SJSA1 (cell line): ENCODE results near the gene CTCF. TPM values are rescaled to one million over a fixed set of nuclear protein-coding genes. Genes with fewer than 3 reads are reported as not detected.

Source experiments
- DNase-seq, 2 experiments: peaks; one replicate each; pipeline ENCODE4 v3.0.0-alpha.2; 2015 to 2020; ENCODE audit warnings: low spot score in 2 of 2, low read depth in 1 of 2
- H3K27ac ChIP-seq: fragments of 250-450 bp; sonication (Bioruptor Pico); 2 replicates; pipeline ENCODE4 v1.5.1; 2020; ENCODE audit warnings: mild to moderate bottlenecking, moderate library complexity
- H3K27me3 ChIP-seq: fragments of 250-450 bp; sonication (Bioruptor Pico); replicated peaks from 2 replicates; pipeline ENCODE4 v1.5.1; 2020; ENCODE audit warnings: mild to moderate bottlenecking, moderate library complexity
- H3K36me3 ChIP-seq: fragments of 250-450 bp; sonication (Bioruptor Pico); 2 replicates; pipeline ENCODE4 v1.5.1; 2020; ENCODE audit warnings: mild to moderate bottlenecking
- H3K4me1 ChIP-seq: fragments of 250-450 bp; sonication (Bioruptor Pico); replicated peaks from 2 replicates; pipeline ENCODE4 v1.6.1; 2021; ENCODE audit warnings: mild to moderate bottlenecking
- H3K4me3 ChIP-seq: fragments of 250-450 bp; sonication (Bioruptor Pico); 2 replicates; pipeline ENCODE4 v1.5.1; 2020; ENCODE audit warnings: mild to moderate bottlenecking
- H3K9me3 ChIP-seq: fragments of 250-450 bp; sonication (Bioruptor Pico); replicated peaks from 2 replicates; pipeline ENCODE4 v1.5.1; 2020; ENCODE audit warnings: mild to moderate bottlenecking
- total RNA-seq: library from RNA; depleted of rRNA; stranded (reverse); fragments of >200 nt; shearing (Covaris generic); gene quantifications from 2 replicates; pipeline ENCODE4 v1.2.3, GENCODE V29; 2014; rRNA removed

CTCF gene
- total RNA-seq, 1 experiment from 2014 or later: 39.1 TPM

DNA sequence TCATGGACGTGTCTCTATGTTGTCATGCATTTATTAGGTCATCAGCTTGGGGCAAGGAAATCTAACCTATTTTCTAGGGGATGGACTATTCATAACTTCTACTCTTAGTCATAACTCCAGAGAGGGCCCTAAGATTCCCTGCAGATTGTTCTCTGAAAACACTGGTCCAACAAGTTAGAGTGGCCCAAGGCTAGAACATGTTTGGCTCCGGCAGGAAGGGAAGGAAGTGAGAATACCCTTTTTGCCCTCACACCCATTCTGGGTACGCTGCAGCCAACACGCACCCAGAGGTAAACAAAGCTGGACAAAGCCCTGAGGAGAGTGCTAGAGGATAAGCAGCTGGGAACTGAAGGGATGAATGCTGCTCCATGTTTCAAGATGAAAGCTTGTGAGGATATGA lies 114.2 kb downstream of the CTCF start:
- Histone ChIP-seq H3K27ac (no peak overlapping the region), H3K4me1 (no peaks in the 10 kb centered on the region), H3K9me3 (no peaks in the 10 kb centered on the region), H3K4me3 (no peak overlapping the region), H3K36me3 (no peaks in the 10 kb centered on the region), H3K27me3 (no peaks in the 10 kb centered on the region)
- DNase-seq: no peak

DNA sequence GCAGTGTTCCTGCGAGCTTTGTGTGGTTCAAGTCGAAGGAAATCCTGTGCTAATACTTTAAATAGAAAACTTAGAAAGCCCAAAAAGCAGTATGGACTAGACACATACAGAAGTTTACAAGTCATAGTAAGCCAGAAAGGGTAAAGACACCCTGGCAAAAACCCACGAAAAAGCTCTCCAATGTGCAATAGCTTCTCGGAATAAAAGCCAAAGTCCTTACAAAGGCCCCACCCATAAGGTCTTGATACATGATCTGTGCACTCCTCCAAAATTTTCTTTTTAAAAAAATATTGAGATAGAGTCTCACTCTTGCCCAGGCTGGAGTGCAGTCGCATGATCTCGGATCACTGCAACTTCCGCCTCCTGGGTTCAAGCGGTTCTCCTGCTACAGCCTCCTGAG lies 114.6 kb downstream of the CTCF start:
- Histone ChIP-seq H3K4me3 (no peak overlapping the region), H3K27me3 (no peaks in the 10 kb centered on the region), H3K9me3 (no peaks in the 10 kb centered on the region), H3K27ac (no peak overlapping the region), H3K4me1 (no peaks in the 10 kb centered on the region), H3K36me3 (no peaks in the 10 kb centered on the region)
- DNase-seq: no peak

DNA sequence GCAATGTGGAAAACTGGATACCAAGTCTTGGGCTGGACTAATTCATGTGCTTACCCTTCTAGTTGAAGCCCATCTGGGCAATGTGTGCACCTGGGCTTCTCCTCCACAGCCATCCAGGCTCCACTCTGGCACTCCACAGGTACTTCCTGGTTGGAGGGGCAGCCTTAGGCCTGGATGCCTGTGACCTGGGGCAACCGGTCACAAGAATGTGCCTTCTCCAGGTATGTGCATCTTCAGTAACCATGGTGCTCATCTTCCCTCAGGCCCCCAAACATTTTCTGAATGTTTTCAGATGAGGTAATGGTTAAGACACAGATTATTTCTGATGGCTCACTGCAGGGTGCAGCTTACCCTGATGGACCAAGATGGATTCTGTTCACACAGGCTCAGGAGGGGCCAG lies 115.4 kb downstream of the CTCF start:
- no peaks in the 10 kb centered on the region for H3K27me3 ChIP-seq
- no peak for DNase-seq
- no peaks in the 10 kb centered on the region for H3K36me3 ChIP-seq
- H3K4me3 ChIP-seq: no peak overlapping the region
- H3K4me1 ChIP-seq: no peaks in the 10 kb centered on the region
- H3K27ac ChIP-seq: no peak overlapping the region
- no peaks in the 10 kb centered on the region for H3K9me3 ChIP-seq

DNA sequence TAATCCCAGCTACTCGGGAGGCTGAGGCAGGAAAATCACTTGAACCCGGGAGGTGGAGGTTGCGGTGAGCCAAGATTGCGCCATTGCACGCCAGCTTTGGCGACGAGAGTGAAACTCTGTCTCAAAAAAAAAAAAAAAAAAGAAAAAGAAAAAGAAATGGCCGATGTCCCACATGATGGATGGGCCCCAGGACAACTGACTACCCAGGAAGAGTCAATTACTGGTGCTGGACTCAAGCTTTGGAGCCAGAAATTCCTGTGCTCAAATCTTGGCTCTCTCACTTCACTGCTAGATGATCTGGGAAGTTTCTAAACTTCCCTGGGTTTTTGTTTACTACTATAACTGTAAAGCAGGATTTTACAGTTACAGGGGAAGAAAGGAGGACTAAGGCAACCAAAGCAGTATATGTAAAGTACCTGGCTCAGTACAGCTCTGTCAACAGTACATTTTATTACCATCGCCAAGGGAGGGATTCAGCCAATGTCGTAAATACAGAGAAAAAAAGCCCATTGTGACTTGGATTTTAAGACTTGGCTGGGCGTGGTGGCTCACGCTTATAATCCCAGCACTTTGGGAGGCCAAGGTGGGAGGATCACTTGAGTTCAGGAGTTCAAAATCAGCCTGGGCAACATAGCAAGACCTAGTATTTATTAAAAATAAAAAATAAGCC lies 116.2 kb downstream of the CTCF start:
- Histone ChIP-seq H3K27me3 (no peaks in the 10 kb centered on the region), H3K4me3 (no peak overlapping the region), H3K4me1 (no peaks in the 10 kb centered on the region), H3K9me3 (no peaks in the 10 kb centered on the region), H3K27ac (no peak overlapping the region), H3K36me3 (peaks cover 4% of the 10 kb centered on the region)
- DNase-seq: no peak

DNA sequence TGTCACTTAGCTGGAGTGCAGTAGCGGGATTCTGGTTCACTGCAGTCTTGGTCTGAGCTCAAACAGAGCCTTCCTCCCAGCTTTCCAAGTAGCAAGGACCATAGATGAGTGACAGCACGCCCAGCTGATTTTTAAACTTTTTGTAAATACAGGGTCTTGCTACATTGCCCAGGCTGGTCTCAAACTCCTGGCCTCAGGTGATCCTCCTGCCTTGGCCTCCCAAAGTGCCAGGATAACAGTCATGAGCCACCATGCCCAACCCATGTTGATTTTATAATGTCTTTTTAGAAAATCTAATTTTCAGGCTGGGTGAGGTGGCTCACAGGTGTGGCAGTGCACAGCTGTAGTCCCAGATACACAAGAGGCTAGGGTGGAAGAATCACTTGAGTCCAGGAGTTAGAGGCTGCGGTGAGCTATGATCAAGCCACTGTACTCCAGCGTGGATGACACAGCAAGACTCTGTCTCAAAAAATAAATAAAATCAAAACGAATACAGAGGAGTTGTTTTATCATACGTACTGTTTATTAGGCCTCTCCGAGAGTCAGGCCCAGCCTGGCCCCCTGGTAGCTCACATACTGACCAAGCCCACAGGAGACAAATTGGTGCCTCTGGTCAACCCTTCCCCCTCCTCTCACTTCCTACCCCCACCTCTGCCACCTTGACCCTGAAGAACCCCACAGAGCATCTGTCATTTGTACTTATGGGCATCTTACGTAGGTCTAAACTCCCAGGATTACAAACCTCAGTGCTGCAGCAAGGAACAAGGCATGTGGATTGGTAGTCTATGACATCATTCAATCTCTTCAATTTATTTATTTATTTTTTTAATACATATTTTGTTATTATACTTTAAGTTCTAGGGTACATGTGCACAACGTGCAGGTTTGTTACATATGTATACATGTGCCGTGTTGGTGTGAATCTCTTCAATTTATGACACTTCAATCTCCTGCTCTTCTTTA lies 117.9 kb downstream of the CTCF start:
- no peak for DNase-seq
- Histone ChIP-seq H3K4me1 (no peaks in the 10 kb centered on the region), H3K27ac (no peak overlapping the region), H3K27me3 (no peaks in the 10 kb centered on the region), H3K9me3 (no peaks in the 10 kb centered on the region), H3K4me3 (no peak overlapping the region), H3K36me3 (peaks cover 6% of the 10 kb centered on the region)

DNA sequence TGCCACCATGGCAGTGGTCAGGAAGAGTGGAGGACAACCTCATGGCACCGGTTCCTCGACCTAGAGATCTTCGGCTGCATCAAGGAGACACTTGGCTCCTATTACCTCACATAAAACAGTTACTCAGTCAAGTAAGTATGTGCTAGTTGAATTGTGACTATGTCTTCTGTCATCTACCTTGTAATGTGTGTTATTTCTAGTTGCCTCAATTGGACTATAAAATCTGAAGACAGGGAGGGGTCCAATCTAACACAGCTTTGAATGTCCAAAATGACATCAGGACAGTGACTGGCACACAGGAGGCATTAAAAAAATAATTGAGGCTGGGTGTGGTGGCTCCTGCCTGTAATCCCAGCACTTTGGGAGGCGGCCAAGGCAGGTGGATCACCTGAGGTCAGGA lies 121.4 kb downstream of the CTCF start:
- Histone ChIP-seq H3K36me3 (peaks cover 6% of the 10 kb centered on the region), H3K9me3 (no peaks in the 10 kb centered on the region), H3K27ac (no peak overlapping the region), H3K4me3 (no peak overlapping the region), H3K4me1 (no peaks in the 10 kb centered on the region), H3K27me3 (no peaks in the 10 kb centered on the region)
- no peak for DNase-seq

DNA sequence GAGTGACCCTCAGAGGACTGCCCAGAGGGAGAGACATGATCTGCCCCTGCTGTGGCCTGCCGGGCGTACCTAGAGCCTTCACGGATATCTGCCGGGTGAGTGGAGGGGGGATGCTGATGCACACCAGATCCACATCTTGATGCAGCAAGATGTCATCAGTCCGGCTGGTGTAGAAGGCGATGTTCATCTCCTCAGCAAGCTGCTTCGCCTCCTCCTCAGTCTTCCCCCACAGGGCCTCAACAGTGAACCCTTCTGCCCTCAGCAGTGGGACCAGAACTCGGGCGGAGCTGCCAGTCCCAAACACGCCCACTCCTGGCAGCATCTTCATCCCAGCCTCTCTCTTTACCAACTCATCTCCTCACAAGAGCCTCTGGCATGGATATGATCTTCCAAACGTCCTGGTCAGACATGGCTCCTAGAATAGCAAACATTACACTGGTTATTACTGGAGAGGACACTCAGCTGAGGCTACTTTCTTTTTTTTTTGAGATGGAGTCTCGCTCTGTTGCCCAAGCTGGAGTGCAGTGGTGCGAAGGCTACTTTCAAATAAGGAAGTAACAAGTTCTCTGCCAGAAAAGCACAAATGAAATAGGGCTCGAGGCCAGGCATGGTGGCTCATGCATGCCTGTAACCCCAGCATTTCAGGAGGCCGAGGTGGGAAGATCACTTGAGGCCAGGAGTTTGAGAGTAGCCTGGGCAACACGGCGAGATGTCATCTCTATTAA lies 123.2 kb downstream of the CTCF start:
- no peak overlapping the region for H3K27ac ChIP-seq
- no peaks in the 10 kb centered on the region for H3K4me1 ChIP-seq
- H3K27me3 ChIP-seq: no peaks in the 10 kb centered on the region
- peaks cover 6% of the 10 kb centered on the region for H3K36me3 ChIP-seq
- no peak for DNase-seq
- no peaks in the 10 kb centered on the region for H3K9me3 ChIP-seq
- H3K4me3 ChIP-seq: no peak overlapping the region

Other genes starting within 250 kb of the CTCF start
- 0.03 TPM in 1 of 2 replicates, not detected in the other for gene KCTD19, start 235.8 kb upstream of the CTCF start, total RNA-seq
- gene LRRC36, start 235.7 kb upstream of the CTCF start, total RNA-seq: not detected in 2 replicates
- gene TPPP3, start 169.0 kb upstream of the CTCF start, total RNA-seq: not detected in 2 replicates
- 1.0 and 4.4 TPM in 2 replicates for gene ZDHHC1, start 146.0 kb upstream of the CTCF start, total RNA-seq
- not detected in 2 replicates for gene HSD11B2, start 131.4 kb upstream of the CTCF start, total RNA-seq
- gene ATP6V0D1, start 81.4 kb upstream of the CTCF start, total RNA-seq: 80.5 and 83.5 TPM in 2 replicates
- not detected in 2 replicates for gene AGRP, start 79.0 kb upstream of the CTCF start, total RNA-seq
- 20.1 and 24.8 TPM in 2 replicates for gene RIPOR1, start 33.7 kb upstream of the CTCF start, total RNA-seq
- 5.2 and 7.6 TPM in 2 replicates for gene CARMIL2, start 82.6 kb downstream of the CTCF start, total RNA-seq
- 22.6 and 33.0 TPM in 2 replicates for gene ACD, start 97.7 kb downstream of the CTCF start, total RNA-seq
- 0.26 TPM in 1 of 2 replicates, not detected in the other for gene PARD6A, start 98.4 kb downstream of the CTCF start, total RNA-seq
- gene ENKD1, start 104.2 kb downstream of the CTCF start, total RNA-seq: 5.1 TPM in 2 replicates
- 0.32 TPM in 1 of 2 replicates, not detected in the other for gene C16orf86, start 104.3 kb downstream of the CTCF start, total RNA-seq
- 13.5 and 19.7 TPM in 2 replicates for gene GFOD2, start 156.8 kb downstream of the CTCF start, total RNA-seq
- 3.5 and 3.9 TPM in 2 replicates for gene RANBP10, start 244.0 kb downstream of the CTCF start, total RNA-seq
- 0.03 and 1.00 TPM in 2 replicates for gene TSNAXIP1, start 244.4 kb downstream of the CTCF start, total RNA-seq